HG03039 (cell line): Measurements from ENCODE around the gene BTLA.
"Not testable (repeated sequence)": the region's sequence is repeated elsewhere in the genome, so short reads cannot be mapped to it uniquely, and the experiment has no call there.

Source experiments
- ATAC-seq: cut with Tn5 transposase; IDR thresholded peaks from one replicate; pipeline ENCODE4 v1.9.1; 2021; ENCODE audit warnings: mild to moderate bottlenecking, moderate library complexity; ENCODE audit not compliant: unreplicated experiment

The BTLA gene

GRCh38 chr3:112492124-112492523, 7.1 kb downstream of the BTLA start:
- no peak for ATAC-seq

- ATAC-seq: no peak
Observed at GRCh38 chr3:112491373-112491772, 7.9 kb downstream of the BTLA start.

- ATAC-seq: peak; percentile 61
Observed at GRCh38 chr3:112489674-112490479, 9.4 kb downstream of the BTLA start.

- ATAC-seq: no peak
Observed at GRCh38 chr3:112486811-112487505, 12.3 kb downstream of the BTLA start.

- ATAC-seq: no peak
Observed at GRCh38 chr3:112484352-112484751, 14.9 kb downstream of the BTLA start.

- ATAC-seq: no peak
Observed at GRCh38 chr3:112482675-112483074, 16.6 kb downstream of the BTLA start.

GRCh38 chr3:112481302-112481721, 18.0 kb downstream of the BTLA start:
- ATAC-seq: no peak

- no peak for ATAC-seq
Observed at GRCh38 chr3:112477891-112478290, 21.4 kb downstream of the BTLA start.

GRCh38 chr3:112476346-112476745, 22.9 kb downstream of the BTLA start:
- ATAC-seq: no peak

GRCh38 chr3:112474796-112475195, 24.5 kb downstream of the BTLA start:
- no peak for ATAC-seq

GRCh38 chr3:112472691-112473090, 26.6 kb downstream of the BTLA start:
- no peak for ATAC-seq

- ATAC-seq: no peak
Observed at GRCh38 chr3:112471596-112472325, 27.5 kb downstream of the BTLA start.

- ATAC-seq: no peak
Observed at GRCh38 chr3:112470788-112471187, 28.5 kb downstream of the BTLA start.

GRCh38 chr3:112469671-112470070, 29.6 kb downstream of the BTLA start:
- ATAC-seq: no peak

- ATAC-seq: no peak
Observed at GRCh38 chr3:112467539-112467938, 31.7 kb downstream of the BTLA start.

- ATAC-seq: no peak
Observed at GRCh38 chr3:112466020-112466419, 33.3 kb downstream of the BTLA start.

- ATAC-seq: no peak
Observed at GRCh38 chr3:112464264-112464663, 35.0 kb downstream of the BTLA start.

- peak; percentile 30 for ATAC-seq
Observed at GRCh38 chr3:112463250-112463649, 36.0 kb downstream of the BTLA start.

GRCh38 chr3:112461787-112462186, 37.5 kb downstream of the BTLA start:
- ATAC-seq: not testable (repeated sequence)

- ATAC-seq: peak; percentile 44
Observed at GRCh38 chr3:112460519-112461195, 38.6 kb downstream of the BTLA start.

GRCh38 chr3:112459750-112460149, 39.5 kb downstream of the BTLA start:
- peak; percentile 29 for ATAC-seq
